ENCODE measurements around the gene ADAMTSL3.

Gene ADAMTSL3

GRCh38 chr15:83991163-83991562 lies 337.2 kb downstream of the ADAMTSL3 start:
- Mint-ChIP-seq H3K36me3 (no peaks in the 10 kb centered on the region), H3K27ac (no peak overlapping the region), H3K4me1 (no peaks in the 10 kb centered on the region), H3K4me3 (no peak overlapping the region), H3K27me3 (peaks cover 8% of the 10 kb centered on the region), H3K9me3 (no peaks in the 10 kb centered on the region)

GRCh38 chr15:83992324-83993031 lies 338.6 kb downstream of the ADAMTSL3 start:
- H3K4me1 Mint-ChIP-seq, result no peaks in the 10 kb centered on the region
- H3K9me3 Mint-ChIP-seq, result no peaks in the 10 kb centered on the region
- peaks cover 8% of the 10 kb centered on the region for H3K27me3 Mint-ChIP-seq
- no peaks in the 10 kb centered on the region for H3K36me3 Mint-ChIP-seq
- no peak overlapping the region for H3K4me3 Mint-ChIP-seq
- H3K27ac Mint-ChIP-seq, result no peak overlapping the region

GRCh38 chr15:83993591-83993990 lies 339.7 kb downstream of the ADAMTSL3 start:
- Mint-ChIP-seq H3K4me3 (no peak overlapping the region), H3K27me3 (peaks cover 6% of the 10 kb centered on the region), H3K36me3 (no peaks in the 10 kb centered on the region), H3K27ac (no peak overlapping the region), H3K4me1 (no peaks in the 10 kb centered on the region), H3K9me3 (no peaks in the 10 kb centered on the region)

- Mint-ChIP-seq H3K27me3 (no peaks in the 10 kb centered on the region), H3K36me3 (no peaks in the 10 kb centered on the region), H3K27ac (no peak overlapping the region), H3K4me1 (no peaks in the 10 kb centered on the region), H3K4me3 (no peak overlapping the region), H3K9me3 (peaks cover 4% of the 10 kb centered on the region)
Observed at GRCh38 chr15:83998486-83998885, 344.6 kb downstream of the ADAMTSL3 start.

GRCh38 chr15:83999396-84000135 lies 345.6 kb downstream of the ADAMTSL3 start:
- Mint-ChIP-seq H3K4me3 (no peak overlapping the region), H3K27me3 (no peaks in the 10 kb centered on the region), H3K27ac (no peak overlapping the region), H3K4me1 (no peaks in the 10 kb centered on the region), H3K36me3 (no peaks in the 10 kb centered on the region), H3K9me3 (peaks cover 4% of the 10 kb centered on the region)

- Mint-ChIP-seq H3K4me3 (no peak overlapping the region), H3K36me3 (no peaks in the 10 kb centered on the region), H3K4me1 (no peaks in the 10 kb centered on the region), H3K9me3 (peaks cover 4% of the 10 kb centered on the region), H3K27ac (no peak overlapping the region), H3K27me3 (no peaks in the 10 kb centered on the region)
Observed at GRCh38 chr15:84001037-84001436, 347.1 kb downstream of the ADAMTSL3 start.

GRCh38 chr15:84001655-84002054 lies 347.7 kb downstream of the ADAMTSL3 start:
- Mint-ChIP-seq H3K4me1 (no peaks in the 10 kb centered on the region), H3K27me3 (no peaks in the 10 kb centered on the region), H3K4me3 (no peak overlapping the region), H3K27ac (no peak overlapping the region), H3K9me3 (peaks cover 4% of the 10 kb centered on the region), H3K36me3 (no peaks in the 10 kb centered on the region)

- Mint-ChIP-seq H3K27me3 (peaks cover 5% of the 10 kb centered on the region), H3K4me1 (no peaks in the 10 kb centered on the region), H3K4me3 (no peak overlapping the region), H3K9me3 (peaks cover 4% of the 10 kb centered on the region), H3K27ac (no peak overlapping the region), H3K36me3 (no peaks in the 10 kb centered on the region)
Observed at GRCh38 chr15:84003791-84004503, 350.0 kb downstream of the ADAMTSL3 start.

GRCh38 chr15:84006421-84006820 lies 352.5 kb downstream of the ADAMTSL3 start:
- no peak overlapping the region for H3K27ac Mint-ChIP-seq
- no peaks in the 10 kb centered on the region for H3K4me1 Mint-ChIP-seq
- peaks cover 8% of the 10 kb centered on the region for H3K27me3 Mint-ChIP-seq
- no peak overlapping the region for H3K4me3 Mint-ChIP-seq
- H3K36me3 Mint-ChIP-seq, result no peaks in the 10 kb centered on the region
- no peaks in the 10 kb centered on the region for H3K9me3 Mint-ChIP-seq

GRCh38 chr15:84009616-84010015 lies 355.7 kb downstream of the ADAMTSL3 start:
- H3K36me3 Mint-ChIP-seq, result no peaks in the 10 kb centered on the region
- peaks cover 6% of the 10 kb centered on the region for H3K9me3 Mint-ChIP-seq
- H3K4me1 Mint-ChIP-seq, result no peaks in the 10 kb centered on the region
- no peak overlapping the region for H3K27ac Mint-ChIP-seq
- H3K4me3 Mint-ChIP-seq, result no peak overlapping the region
- H3K27me3 Mint-ChIP-seq, result peaks cover 11% of the 10 kb centered on the region

- Mint-ChIP-seq H3K27ac (no peak overlapping the region), H3K4me3 (no peak overlapping the region), H3K4me1 (no peaks in the 10 kb centered on the region), H3K9me3 (peaks cover 6% of the 10 kb centered on the region), H3K36me3 (no peaks in the 10 kb centered on the region), H3K27me3 (peaks cover 11% of the 10 kb centered on the region)
Observed at GRCh38 chr15:84010246-84010645, 356.3 kb downstream of the ADAMTSL3 start.

- H3K4me3 Mint-ChIP-seq, result no peak overlapping the region
Observed at GRCh38 chr15:84016371-84016770, 362.4 kb downstream of the ADAMTSL3 start.

GRCh38 chr15:84022516-84022915 lies 368.6 kb downstream of the ADAMTSL3 start:
- peaks cover 24% of the 10 kb centered on the region for H3K27me3 Mint-ChIP-seq
- no peaks in the 10 kb centered on the region for H3K36me3 Mint-ChIP-seq
- H3K4me3 Mint-ChIP-seq, result no peak overlapping the region
- no peaks in the 10 kb centered on the region for H3K9me3 Mint-ChIP-seq
- no peaks in the 10 kb centered on the region for H3K4me1 Mint-ChIP-seq
- H3K27ac Mint-ChIP-seq, result no peak overlapping the region

More at GRCh38 chr15:84016371-84016770, 362.4 kb downstream of the ADAMTSL3 start:
- no peaks in the 10 kb centered on the region for H3K4me1 Mint-ChIP-seq
- H3K36me3 Mint-ChIP-seq, result no peaks in the 10 kb centered on the region
- H3K9me3 Mint-ChIP-seq, result peaks cover 6% of the 10 kb centered on the region
- no peak overlapping the region for H3K27ac Mint-ChIP-seq
- H3K27me3 Mint-ChIP-seq, result peaks cover 8% of the 10 kb centered on the region

- Mint-ChIP-seq H3K9me3 (no peaks in the 10 kb centered on the region), H3K36me3 (no peaks in the 10 kb centered on the region), H3K4me1 (no peaks in the 10 kb centered on the region), H3K27ac (no peak overlapping the region), H3K4me3 (no peak overlapping the region), H3K27me3 (peaks cover 21% of the 10 kb centered on the region)
Observed at GRCh38 chr15:84023636-84024035, 369.7 kb downstream of the ADAMTSL3 start.

GRCh38 chr15:84033793-84034553 lies 380.1 kb downstream of the ADAMTSL3 start:
- H3K4me3 Mint-ChIP-seq, result no peak overlapping the region
- no peak overlapping the region for H3K27ac Mint-ChIP-seq
- H3K9me3 Mint-ChIP-seq, result no peaks in the 10 kb centered on the region
- no peaks in the 10 kb centered on the region for H3K36me3 Mint-ChIP-seq
- no peaks in the 10 kb centered on the region for H3K4me1 Mint-ChIP-seq
- peaks cover 2% of the 10 kb centered on the region for H3K27me3 Mint-ChIP-seq

Data from activated naive CD4-positive, alpha-beta T cell treated with anti-CD3 and anti-CD28 coated beads, Interleukin-2, amount 50 U/mL, for 24 hours (primary cell).